HG03135 (cell line): ENCODE results near the gene PTPRN2.

Experiments used
- ATAC-seq: cut with Tn5 transposase; IDR thresholded peaks from one replicate; pipeline ENCODE4 v1.9.1; 2021; ENCODE audit warnings: mild to moderate bottlenecking, moderate library complexity; ENCODE audit not compliant: unreplicated experiment

Gene PTPRN2

DNA sequence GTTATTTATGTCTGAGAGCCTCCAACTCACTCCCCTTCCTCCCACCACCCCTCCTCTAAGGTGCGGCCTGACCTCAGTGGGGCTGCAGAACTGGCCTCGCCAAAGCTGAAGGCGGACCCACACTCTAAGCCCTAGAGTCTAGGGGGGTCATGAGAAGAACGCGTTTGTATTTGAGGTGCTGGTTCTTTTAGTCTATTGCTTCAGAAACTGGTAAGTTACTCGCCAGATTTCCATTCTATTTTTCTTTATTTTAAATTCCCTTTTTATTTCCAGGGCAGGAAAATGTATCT, 893.3 kb downstream of the PTPRN2 start:
- no peak for ATAC-seq

DNA sequence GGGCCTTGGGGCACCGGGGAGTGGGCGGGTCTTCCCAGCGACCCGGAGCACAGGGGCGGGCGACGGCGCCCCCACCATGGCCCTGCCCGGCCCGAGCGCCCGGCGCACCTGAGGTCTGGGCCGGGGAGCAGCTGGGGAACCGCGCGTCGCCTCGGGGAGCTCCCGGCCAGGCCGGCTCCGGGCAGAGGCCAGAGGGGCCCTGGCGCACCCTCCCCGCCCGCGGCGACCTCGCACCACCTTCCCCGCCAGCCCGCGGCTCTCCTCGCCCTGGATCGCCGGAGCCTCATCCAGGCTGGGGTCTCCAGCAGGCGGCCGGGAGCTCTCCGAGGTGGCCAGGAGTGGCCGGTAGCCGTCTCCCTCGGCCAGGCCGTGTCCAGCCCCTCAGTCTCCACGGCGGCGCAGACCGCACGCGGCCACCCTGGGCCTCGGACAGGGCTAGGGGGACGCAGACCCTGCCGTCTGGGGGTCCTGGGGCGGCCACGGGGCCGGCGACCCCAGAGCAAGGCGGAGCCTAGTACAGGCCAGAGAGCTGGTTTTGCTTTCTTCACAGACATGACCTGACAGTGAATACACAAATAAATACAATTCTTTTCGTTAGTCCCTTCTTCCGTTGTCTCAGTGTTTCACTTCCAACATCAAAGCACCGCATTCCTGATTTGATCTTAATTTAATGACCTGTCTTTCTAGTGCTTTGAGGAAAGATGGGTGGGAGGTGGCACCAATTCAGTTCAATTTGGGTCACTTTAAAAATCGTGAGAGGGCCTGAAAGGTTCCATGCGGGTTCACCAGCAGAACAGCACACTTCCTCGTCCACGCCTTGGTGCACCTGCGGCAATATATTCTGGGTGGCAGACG, 893.9 kb downstream of the PTPRN2 start:
- no peak for ATAC-seq

DNA sequence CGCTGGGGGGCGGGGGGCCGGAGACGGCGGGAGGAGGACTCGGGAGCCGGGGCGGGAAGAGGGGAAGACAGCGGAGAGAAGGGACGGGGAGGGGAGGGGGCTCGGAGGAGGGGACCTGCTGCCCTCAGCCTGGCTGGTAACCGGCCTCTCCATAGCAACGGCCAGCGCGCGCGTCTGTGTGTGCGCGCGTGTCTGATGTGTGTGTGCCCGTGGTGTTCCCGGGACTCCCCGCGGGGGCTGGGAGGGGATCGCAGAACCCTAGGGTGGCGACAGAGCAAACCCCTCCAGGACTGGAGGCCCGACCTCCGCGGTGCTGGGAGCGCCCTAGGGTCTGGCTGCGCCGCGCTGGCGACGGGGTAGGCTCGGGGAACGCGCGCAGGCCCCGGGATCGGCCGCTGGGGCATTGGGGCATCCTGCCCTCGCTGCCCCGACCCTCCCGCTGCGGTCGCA, 894.5 kb downstream of the PTPRN2 start:
- no peak for ATAC-seq

DNA sequence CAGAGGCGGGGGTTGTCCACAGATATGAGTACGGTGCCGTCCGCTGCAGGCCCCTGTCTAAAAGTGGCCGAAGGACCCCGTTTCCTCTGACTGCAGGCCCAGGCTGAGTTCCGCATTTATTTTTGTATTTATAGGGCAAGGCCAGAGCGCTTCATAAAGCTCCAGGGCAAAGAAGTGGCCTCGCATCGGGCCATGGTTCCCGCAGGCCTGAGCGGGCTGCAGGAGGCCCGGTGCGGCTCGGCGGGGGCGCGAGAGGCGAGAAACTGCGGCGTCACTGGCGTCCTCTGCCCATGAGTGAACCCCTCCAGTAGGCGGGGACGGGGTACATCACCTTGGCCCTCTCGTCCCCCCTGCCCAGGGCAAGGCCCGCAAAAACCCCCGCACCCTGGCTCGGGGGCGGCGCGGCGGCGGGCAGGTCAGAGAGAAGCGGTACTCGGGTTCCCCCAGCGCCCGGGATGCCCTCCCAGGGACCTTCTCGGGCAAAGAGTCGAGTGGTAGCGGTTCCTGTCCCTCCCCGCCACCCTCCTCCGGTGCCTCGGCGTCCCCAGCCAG, 895.1 kb downstream of the PTPRN2 start:
- ATAC-seq: no peak

DNA sequence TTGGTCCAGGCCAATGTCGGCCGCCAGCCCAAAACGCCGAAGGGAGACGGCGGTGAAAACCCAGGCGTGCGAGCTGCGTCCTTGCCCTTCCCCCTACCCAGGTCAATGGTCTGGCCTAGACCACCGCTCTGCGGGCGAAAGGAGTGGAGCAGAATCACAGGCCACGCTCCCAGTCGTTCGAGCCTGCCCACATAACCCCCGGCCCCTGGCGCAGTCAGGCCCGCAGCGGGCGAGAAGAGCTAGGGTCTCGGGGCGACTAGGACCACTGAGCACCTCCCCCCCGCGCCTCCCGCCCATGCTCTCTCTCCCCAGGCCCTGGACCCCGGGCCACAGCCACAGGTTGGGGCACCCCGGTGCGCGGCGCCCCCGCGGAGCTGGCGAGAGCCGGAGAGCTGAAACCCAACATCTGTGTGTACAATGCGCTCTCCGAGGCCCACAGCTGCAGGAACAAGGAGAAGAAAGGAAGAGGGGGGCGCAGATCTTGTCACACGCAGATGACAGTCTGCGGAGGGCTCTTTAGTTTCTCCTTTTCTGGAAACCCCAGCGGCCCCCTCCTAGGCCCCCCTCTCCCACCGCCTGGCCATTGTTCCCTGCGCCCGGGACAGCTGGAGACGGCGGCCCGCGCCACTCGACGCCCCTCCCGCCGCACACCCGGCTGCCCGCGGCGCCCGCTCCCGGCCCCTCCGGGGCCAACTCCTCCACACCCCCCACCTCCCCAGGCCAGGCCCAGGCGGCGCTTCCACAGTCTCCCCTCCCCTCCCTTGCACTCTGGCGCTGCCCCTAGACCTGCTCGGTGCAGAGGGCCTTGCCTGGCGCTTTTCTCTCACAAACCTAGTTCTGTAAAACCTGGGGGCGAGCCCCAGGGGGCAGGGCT, 895.8 kb downstream of the PTPRN2 start:
- no peak for ATAC-seq

DNA sequence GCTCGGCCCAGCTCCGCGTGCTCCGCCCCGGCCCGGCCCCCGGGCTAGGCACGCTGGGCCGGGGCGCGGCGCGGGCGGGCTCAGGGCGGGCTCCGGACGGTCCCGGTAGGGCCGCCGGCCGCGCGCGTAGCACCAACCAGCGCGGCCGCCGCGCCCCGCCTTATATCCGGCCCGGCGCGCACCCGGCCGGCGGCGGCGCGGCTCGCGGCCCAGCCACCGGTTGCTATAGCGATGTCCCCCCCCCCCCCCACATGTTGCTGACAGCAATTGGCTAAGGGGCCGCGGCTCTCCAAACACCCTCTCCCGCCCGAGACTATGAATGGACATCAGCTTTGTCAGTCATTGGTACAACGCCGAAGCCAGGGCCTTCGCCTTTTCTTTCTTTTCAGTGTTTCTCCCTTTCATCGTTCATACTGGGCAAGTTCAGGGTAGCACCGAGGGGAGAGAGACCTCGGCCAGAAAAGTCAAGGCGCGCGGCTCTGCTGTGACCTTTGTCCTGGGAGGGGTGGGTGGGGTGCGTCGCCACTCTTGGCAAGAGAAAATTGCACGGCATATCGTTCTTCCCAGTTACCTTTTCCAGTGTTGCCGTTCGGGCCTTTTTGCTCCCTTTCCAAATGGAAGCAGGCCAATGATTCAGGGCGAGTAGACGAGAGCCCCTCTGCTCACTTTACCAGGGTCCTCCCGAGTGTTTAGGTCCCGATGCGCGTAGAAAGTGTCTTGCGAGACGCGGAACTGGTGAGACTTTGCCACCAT, 896.6 kb downstream of the PTPRN2 start:
- ATAC-seq: no peak

DNA sequence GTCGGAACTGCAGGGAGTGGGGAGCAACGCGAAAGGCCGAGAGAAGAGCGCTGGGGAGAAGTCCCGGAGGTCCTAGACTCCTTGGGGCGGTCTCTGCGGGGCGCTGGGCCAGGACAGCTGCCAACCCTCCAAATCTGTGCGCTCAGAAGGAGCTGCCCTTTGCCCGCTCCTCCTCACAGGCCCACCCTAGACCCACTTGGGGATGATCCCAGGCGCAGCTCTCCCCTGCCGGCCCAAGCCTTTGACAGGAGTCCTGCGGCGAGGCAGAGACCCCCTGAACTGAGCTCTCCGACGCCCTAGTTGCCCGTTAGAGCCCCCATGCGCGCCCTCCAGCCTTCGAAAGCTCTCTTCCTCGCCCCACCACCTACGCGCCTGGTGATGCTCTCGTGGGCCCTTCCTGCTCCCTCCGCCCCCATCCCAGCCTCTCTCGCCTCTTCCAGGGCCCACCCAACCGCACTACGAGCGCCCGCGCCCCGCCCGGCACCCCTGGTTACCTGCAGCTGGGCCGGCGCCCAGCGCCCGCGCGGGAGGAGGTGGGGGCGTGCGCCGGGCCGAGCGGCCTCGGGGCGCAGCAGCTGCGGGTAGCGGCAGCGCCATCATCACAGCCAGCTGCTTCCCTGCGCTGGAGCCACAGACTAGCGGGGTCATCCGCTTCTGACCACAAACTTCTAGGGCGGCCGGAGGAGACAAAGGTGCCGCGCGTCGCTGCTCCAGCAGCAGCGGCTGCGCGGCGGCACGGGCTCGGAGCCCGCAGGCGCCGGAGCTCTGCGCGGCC, 897.4 kb downstream of the PTPRN2 start:
- no peak for ATAC-seq

DNA sequence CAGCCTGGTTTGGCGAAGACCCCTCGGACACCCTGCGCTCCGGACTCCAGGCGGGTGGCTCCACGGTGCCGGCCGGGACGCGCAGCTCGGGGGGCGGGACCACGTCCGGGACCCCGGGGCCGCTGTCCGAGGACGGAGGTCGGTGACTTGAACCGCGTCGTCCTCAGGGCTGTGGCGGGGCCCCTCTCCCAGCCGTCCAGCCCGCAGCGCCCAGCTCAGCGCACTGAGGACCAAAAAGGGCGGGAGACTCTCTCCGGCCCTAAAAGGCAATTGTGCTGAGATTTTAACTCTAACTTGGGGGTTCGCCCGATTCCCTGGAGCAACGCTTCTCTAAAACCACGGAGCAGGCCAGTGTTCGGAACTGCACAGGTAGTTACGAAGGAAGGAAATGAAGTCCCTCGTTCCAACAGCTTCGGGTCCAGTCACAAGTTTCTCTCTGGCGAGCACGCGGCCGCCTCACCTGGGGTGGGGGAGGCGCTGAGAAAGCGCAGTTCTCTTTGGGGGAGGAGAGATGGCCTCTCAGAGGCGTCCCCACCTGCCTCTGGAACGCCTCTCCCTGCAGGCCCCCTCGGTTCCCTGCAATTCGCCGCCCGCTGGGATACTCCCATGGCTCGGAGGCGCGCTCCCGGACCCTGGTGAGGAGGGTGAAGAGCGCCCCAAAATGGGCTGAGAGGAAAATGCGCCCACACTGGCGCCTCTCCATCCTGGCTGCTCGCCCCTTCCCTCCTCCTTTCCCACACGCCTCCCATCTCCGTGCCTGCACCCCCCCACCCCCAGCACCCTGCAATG, 898.2 kb downstream of the PTPRN2 start:
- no peak for ATAC-seq

DNA sequence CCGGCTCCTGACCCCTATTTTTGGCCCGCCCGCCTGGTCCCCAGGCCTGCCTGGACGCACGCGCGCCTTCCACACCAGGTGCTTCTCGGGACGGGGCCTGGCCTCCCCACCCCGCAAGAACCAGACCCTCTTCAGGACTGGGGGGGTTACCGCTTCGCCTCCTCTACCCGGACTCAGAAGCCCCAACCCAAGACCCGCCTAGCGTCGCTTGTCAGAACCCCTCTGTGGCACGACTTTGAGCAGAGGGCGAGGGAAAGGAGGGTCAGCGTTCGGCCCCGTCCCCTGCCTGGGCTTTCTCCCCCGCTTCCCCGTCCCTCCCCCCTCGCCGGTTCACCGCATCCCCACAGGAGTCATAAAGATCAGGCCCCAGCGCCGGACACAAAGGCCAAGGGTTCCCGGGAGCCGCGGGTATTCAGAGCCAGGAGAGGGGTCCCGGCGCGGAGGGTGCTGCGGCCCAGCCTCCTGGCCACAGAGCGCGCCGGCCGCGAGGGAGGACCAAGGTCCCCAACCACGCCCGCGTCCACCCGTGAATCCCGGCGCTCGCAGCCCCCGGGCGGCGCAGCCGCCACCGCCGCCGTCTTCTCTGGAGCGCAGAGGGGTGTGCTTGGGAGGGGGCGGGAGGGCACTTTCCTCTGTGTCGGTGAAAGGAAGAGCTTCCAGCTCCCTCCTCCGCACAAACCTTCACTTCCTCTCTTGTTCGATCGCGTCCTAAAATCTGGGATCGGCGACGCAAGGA, 898.9 kb downstream of the PTPRN2 start:
- no peak for ATAC-seq

DNA sequence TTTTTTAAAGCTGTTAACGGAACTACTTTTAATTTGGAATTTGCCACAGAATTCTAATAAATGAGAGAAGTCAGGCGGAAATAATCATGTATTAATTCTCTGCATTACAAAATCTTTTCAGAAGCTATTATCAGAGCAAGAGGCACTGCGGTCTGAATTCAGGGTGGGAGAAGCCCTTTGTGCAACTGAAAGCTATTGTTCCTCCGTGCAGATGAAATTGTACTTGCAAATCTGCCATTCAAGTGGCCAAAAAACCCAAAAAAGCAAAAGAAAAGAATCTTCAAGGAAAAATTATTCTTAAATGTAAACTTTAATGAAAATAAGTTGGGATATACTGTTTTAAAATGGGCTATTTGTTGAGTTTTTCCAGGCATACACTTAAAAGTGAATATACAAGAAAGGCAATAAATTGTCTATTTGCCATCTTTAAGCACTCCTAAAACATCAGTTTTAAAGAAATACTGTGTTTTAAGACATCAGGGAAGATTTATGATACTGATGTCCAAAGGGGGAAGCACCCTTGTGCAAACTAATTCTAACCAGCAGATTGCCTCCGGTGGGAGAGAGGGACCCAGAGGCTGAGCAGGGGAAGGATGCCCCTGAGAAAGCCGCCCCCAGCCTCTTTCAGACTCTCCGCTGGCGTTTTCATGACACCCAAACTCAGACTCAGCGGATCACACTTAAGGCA, 899.6 kb downstream of the PTPRN2 start:
- no peak for ATAC-seq

DNA sequence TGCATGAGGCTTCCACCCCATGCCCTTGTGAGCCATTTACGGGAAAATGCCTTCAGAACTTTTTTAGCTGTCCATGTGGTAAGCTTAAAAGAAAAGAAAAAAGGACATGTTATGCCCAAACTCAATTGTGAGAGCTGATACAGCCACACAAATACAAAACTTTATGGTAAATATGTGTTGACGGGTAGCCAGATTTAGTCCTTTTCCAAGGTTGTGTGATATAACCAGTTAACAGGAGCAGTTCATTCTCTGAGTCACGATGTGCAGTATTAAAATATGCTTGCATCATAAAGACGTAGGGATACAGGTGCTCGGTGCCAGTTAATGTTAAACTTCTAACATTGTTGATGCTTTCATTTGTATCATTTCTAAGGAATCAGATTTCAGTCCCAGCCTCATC, 900.5 kb downstream of the PTPRN2 start:
- no peak for ATAC-seq

DNA sequence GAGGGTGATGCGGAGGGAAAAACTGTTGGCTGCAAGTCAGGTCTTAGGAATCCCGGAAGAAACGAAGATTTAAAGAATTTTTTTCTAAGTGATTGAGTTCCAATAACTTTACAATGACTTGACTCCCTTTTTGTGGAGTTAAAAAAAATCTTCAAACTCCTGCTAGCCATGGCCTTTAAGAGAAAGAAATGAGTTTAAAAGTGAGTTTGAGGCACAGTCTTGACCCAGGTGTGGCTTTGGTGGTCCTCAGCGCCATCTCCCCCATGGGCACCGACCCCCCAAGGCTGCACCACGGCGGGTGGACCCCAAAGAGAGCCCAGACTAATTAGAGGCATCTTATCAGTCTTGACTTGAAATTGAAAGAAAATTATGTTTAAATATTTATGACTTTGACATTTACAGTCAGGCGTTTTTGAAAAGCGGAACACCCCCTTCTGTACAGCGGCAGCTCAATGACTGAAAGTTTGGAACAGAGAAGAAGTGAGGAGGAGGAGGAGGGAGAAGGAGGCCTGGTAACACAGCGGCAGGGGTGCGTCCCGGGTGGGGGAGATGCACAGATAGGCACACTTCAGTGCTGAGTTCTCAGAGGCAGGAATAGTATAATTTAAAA, 901.2 kb downstream of the PTPRN2 start:
- ATAC-seq: no peak

DNA sequence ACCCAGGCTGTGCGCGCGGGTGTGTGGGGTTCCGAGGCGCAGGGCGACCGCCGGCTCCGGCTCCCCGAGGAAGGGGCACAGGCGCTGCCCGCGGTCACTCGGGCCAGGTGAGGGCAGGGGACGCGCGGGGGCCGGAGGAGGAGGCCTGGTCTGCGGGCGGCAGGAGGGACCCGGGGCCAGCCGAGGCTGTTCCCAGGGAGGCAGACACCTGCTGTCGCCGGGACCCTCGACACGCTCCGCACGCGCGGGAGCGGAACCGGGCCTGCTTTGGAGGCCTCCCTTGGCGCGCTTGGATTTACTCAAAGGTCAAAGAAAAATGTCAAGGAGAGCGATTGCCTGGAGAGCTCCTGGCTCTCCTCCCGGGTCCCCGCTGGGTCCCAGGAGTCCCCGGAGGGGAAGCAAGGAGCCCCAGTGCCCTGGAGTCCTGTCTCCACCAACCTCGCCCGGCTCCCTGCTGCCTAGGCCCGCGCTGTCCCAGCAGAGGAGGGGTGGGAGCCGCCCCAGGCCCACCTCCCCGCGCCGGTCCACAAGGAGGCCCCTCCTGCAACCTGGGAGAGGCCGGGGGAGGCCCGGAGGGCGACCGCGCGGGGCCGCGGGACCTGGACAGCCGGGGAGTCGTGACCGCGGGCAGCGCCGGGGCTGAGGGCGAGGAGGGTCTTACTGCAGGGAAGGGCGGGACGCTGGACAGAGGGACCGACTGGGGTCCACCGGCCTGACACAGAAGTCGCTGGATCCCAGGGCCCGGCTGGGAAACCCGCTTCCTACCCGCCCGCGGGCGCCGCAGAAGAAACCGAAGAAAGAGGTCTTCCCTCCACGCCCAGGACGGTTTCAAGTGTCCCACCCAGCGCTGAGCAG, 902.0 kb downstream of the PTPRN2 start:
- ATAC-seq: no peak

DNA sequence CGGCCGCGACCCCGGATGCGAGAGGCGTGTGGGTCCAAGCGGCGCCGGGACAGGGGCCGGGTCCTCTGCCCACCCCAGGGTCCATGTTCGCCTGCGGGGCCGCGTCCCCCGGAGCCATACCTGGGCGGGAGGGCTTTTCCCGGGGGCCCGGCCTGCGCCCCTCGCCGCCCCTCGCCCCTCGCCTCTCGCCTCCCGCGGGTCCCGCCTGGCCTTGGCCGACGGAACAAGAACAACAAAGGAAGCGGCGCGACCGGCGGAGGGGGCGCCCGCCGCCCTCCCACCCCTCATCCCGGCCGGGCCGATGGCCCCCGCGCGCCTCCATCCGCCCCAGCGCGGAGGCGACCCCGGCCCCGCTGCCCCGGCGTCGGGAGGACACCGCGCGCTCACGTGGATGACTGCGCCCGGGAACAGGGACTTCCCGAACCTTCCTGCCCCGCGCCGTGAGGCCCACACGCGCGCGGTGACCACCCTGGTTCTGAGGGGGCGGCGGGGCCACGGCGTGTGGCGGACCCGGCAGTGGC, 902.7 kb downstream of the PTPRN2 start:
- no peak for ATAC-seq

DNA sequence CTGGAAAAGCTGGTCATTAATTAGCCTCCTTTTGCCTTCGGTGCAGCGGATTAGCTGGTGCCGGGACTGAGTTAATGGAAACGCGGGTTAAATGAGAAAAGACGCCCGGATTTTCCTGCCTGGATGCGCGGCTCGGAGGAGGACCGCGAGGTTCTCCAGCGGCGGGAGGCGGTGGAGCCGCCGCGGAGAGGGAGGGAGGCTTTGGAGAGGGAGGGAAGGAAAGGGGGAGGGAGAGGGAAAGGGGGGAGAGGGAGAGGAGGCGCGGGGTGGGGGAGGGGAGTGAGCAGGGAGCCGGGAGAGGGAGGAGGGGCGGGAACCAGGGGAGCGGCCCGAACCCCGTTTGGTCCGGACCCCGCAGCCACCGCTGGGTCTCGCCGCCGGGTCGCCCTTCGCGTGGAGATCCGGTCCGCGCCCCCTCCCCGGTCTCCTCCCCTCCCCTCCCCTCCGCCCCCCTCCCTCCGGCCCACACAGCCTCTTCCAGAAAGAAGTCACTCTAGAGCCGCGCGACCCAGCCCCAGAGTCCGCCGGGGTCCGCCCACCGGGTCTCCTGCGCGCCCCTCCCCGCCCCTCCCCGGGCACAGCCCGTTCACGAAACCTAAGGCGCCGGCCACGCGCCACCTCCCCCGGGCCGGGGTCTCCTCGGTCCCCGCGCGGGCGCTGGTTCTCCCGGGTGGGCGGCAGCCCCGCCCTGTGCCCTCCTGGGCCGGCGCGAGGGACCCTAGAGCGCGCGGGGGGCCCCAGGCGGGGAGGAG, 903.3 kb downstream of the PTPRN2 start:
- ATAC-seq: no peak

DNA sequence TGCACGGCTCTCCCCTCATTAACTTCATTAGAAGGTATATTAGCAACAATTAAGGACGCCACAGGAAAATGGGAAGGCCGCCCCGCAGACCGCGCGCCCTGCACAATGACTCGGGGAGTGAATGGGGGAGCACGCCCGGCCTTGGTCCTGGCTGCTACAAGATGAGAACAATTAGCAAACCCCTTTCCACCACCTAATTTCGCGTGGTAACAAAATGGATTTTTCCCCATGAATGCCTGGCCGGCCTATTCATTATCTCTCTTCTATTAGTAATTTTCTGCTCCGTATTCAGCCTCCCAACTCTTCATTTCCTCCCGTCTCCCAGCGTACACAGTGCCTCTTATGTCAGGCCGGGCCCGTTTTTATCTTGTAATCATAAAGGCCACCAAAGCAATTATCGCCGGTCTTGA, 903.9 kb downstream of the PTPRN2 start:
- no peak for ATAC-seq
